HepG2 (cell line): Measurements from ENCODE around the gene RNU5B-1. TPM values are rescaled to one million over a fixed set of nuclear protein-coding genes. Genes with fewer than 3 reads are reported as not detected.

Source experiments
- ATAD3A ChIP-seq: sonication (generic); formaldehyde crosslinking; IDR thresholded peaks from 2 replicates; pipeline ENCODE4 v1.4.0; 2020; ENCODE audit warnings: missing genetic modification reagents
- HDAC1 ChIP-seq: sonication (generic); formaldehyde crosslinking; IDR thresholded peaks from 2 replicates; pipeline ENCODE4 v1.5.1; 2020; ENCODE audit warnings: mild to moderate bottlenecking, missing genetic modification reagents
- PBX2 ChIP-seq: IDR thresholded peaks from 2 replicates; pipeline ENCODE4 v1.6.1; 2016; ENCODE audit warnings: control low read depth
- REXO4 ChIP-seq: sonication (generic); formaldehyde crosslinking; IDR thresholded peaks from 2 replicates; pipeline ENCODE4 v1.8.0; 2022; ENCODE audit warnings: missing genetic modification reagents, mild to moderate bottlenecking, borderline replicate concordance
- SP140L ChIP-seq: sonication (generic); formaldehyde crosslinking; IDR thresholded peaks from 2 replicates; pipeline ENCODE4 v1.4.0; 2020; ENCODE audit warnings: missing genetic modification reagents, borderline replicate concordance
- SP5 ChIP-seq: IDR thresholded peaks from 2 replicates; pipeline ENCODE4 v1.6.1; 2016; ENCODE audit warnings: low read depth, borderline replicate concordance
- TCF7 ChIP-seq: sonication (generic); IDR thresholded peaks from 2 replicates; pipeline ENCODE4 v1.6.1; 2016; ENCODE audit warnings: antibody characterized with exemption, low read depth
- ZBED4 ChIP-seq: sonication (generic); formaldehyde crosslinking; IDR thresholded peaks from 2 replicates; pipeline ENCODE4 v1.4.0; 2020; ENCODE audit warnings: missing genetic modification reagents, borderline replicate concordance
- ZFP36L2 ChIP-seq: sonication (generic); formaldehyde crosslinking; IDR thresholded peaks from 2 replicates; pipeline ENCODE4 v1.4.0; 2020; ENCODE audit warnings: missing genetic modification reagents
- ZGPAT ChIP-seq: IDR thresholded peaks from 2 replicates; pipeline ENCODE4 v1.6.1; 2016; ENCODE audit warnings: mild to moderate bottlenecking
- ZNF142 ChIP-seq: sonication (generic); formaldehyde crosslinking; IDR thresholded peaks from 2 replicates; pipeline ENCODE4 v1.4.0; 2020; ENCODE audit warnings: missing genetic modification reagents
- ZNF329 ChIP-seq: sonication (generic); formaldehyde crosslinking; IDR thresholded peaks from 2 replicates; pipeline ENCODE4 v1.9.0; 2021; ENCODE audit warnings: low read depth, mild to moderate bottlenecking, missing genetic modification reagents
- ZNF484 ChIP-seq: sonication (generic); formaldehyde crosslinking; IDR thresholded peaks from 2 replicates; pipeline ENCODE4 v1.5.1; 2020; ENCODE audit warnings: mild to moderate bottlenecking, low read depth, missing genetic modification reagents, borderline replicate concordance
- ZNF562 ChIP-seq: sonication (generic); formaldehyde crosslinking; IDR thresholded peaks from 2 replicates; pipeline ENCODE4 v1.8.0; 2022; ENCODE audit warnings: missing genetic modification reagents, borderline replicate concordance
- ZNF607 ChIP-seq: sonication (generic); formaldehyde crosslinking; IDR thresholded peaks from 2 replicates; pipeline ENCODE4 v1.5.1; 2020; ENCODE audit warnings: missing genetic modification reagents, mild to moderate bottlenecking, borderline replicate concordance
- ZNF614 ChIP-seq: IDR thresholded peaks from 2 replicates; pipeline ENCODE4 v1.6.1; 2018; ENCODE audit warnings: missing biosample characterization, missing genetic modification reagents, inconsistent platforms, borderline replicate concordance
- ZNF660 ChIP-seq: sonication (generic); formaldehyde crosslinking; IDR thresholded peaks from 2 replicates; pipeline ENCODE4 v1.5.1; 2020; ENCODE audit warnings: mild to moderate bottlenecking, low read depth, missing genetic modification reagents, borderline replicate concordance
- polyA plus RNA-seq, 8 experiments: library from polyadenylated mRNA; depleted of rRNA in 3 of 8; stranded (reverse) in 7 of 8; unstranded in 1 of 8; fragments of >200 nt; fragmentation: Illumina TruSeq in 4 of 8; extraction: Trizol in 4 of 8; gene quantifications; 2 replicates each; pipeline versions ENCODE4 v1.2.1 to v1.2.3, GENCODE V29; 2011 to 2016; ENCODE audit warnings: low read depth in 4 of 8, missing spikeins in 1 of 8, mixed read lengths in 1 of 8; ENCODE audit not compliant: insufficient read depth in 1 of 8
- total RNA-seq, 5 experiments: library from RNA; depleted of rRNA; stranded (reverse); fragments of >200 nt; fragmentation: Illumina TruSeq; extraction: Trizol; gene quantifications; 2 replicates each; pipeline ENCODE4 v1.2.3, GENCODE V29; 2016; ENCODE audit warnings: low read depth in 1 of 5

The RNU5B-1 gene
- total and polyA plus RNA-seq, 2 of the 13 experiments (the other 11 are each of a cell fraction or from before 2014, with no cell fraction given), result 1,646 TPM; not detected in 1

GRCh38 chr15:65286069-65286703 is 18.3 kb upstream of the RNU5B-1 start (continued):
- TF ChIP-seq ZBED4 (CRISPR knock-in tag) (no peak), HDAC1 (CRISPR knock-in tag) (peak; percentile 80), ZNF607 (CRISPR knock-in tag) (no peak), ZNF484 (CRISPR knock-in tag) (peak; percentile 94; the same call in 1 of the 2 replicates), ZNF329 (no peak), SP5 (CRISPR knock-in tag) (no peak), ATAD3A (CRISPR knock-in tag) (no peak), PBX2 (CRISPR knock-in tag) (no peak), ZNF562 (CRISPR knock-in tag) (no peak), SP140L (CRISPR knock-in tag) (no peak), ZNF660 (CRISPR knock-in tag) (no peak), ZNF142 (CRISPR knock-in tag) (no peak), ZNF614 (CRISPR knock-in tag) (no peak), REXO4 (0 out of 2 replicates have a peak, but pooled peaks have one; percentile 1), TCF7 (no peak), ZGPAT (CRISPR knock-in tag) (peak; percentile 46; the same call in 1 of the 2 replicates), ZFP36L2 (no peak)
